NCI-H510A treated with DMSO at 0.1 percent for 48 hours (cell line): ENCODE measurements around the gene FAM156A.
"Not testable (repeated sequence)": the region's sequence is repeated elsewhere in the genome, so short reads cannot be mapped to it uniquely, and the experiment has no call there.

ENCODE experiments used
- DNase-seq: peaks from one replicate; lab custom pipeline; 2025; lab: John Stamatoyannopoulos, UW

The FAM156A gene

DNA sequence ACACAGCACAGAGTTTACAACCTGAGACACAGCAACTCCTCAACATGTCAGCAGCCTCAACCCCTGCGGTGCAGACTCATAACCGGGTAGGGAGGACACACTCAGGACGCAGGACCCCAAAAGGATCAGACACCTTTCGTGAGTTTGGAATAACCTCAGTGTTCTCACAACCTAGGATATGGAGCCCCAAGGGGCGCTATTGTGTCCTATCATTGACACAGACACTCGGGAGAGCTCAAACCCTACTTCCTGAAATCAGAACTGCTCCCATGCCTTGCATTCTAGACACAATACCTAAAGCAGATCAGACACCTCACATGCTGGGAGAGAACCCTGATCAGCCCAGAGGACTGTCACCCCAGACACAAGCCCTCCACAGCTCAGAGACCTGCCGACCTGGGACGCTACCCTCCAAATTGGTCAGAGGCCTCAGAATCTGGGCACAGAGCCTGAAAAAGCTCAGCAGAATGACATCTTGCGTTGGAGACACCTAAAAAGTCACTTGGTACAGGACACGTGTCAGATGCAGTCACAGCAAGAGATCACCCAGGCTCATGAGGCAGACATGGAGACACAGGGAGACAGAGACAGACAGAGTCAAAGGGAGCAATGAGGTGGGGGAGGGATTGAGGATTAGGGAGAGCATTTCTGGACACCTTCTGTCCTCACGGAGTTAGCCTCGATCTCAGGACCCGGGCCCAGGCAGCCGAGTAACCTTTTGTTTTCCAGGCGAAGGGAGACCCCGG is 8.8 kb upstream of the FAM156A start:
- not testable (repeated sequence) for DNase-seq

GRCh38 chrX:52958961-52959360 is 643 bp upstream of the FAM156A start:
- not testable (repeated sequence) for DNase-seq

DNA sequence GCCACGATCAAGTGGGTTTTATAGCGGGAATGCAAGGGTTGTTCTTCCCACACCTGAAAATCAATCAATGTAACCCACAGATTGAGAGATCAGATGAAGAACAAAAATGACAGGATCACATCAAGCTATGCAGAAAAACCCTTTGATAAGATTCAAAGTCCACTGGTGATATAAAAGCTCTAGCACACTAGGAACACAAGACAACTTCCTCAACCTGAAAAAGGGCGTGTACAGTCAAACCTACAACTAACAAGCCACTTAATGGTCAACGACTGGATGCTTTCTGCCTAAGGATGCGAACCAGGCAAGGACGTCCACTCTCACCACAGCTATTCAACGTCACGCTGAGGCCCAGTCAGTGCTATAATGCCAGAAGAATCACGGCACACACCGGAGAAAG is 8.4 kb downstream of the FAM156A start:
- DNase-seq: not testable (repeated sequence)

- not testable (repeated sequence) for DNase-seq
Measured at GRCh38 chrX:52949325-52949724, 9.0 kb downstream of the FAM156A start.

GRCh38 chrX:52948265-52948664 is 10.1 kb downstream of the FAM156A start:
- DNase-seq: not testable (repeated sequence)

GRCh38 chrX:52947501-52947900 is 10.8 kb downstream of the FAM156A start:
- not testable (repeated sequence) for DNase-seq

GRCh38 chrX:52945838-52946494 is 12.4 kb downstream of the FAM156A start:
- DNase-seq: not testable (repeated sequence)

GRCh38 chrX:52941728-52942127 is 16.6 kb downstream of the FAM156A start:
- DNase-seq: not testable (repeated sequence)

- DNase-seq: not testable (repeated sequence)
Measured at GRCh38 chrX:52940704-52941103, 17.6 kb downstream of the FAM156A start.

DNA sequence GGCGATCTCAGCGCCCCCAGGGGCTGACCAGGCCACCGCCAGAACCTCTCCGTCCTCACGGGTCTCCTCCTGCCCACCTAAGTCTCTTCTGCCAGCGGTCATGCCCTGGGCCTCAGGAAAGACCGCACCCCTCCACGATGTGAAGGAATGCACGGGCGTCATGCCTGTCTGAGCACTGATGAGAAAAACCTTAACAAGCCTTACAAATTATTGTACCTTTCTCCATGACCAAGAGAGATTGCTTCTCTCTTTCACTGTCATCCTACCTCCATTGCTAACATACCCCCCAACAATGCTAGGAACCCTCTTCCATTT is 22.9 kb downstream of the FAM156A start:
- DNase-seq: not testable (repeated sequence)

GRCh38 chrX:52934704-52935469 is 23.4 kb downstream of the FAM156A start:
- peak; percentile 73 for DNase-seq

- DNase-seq: no peak
Measured at GRCh38 chrX:52933976-52934703, 24.2 kb downstream of the FAM156A start.

- no peak for DNase-seq
Measured at GRCh38 chrX:52933213-52933612, 25.1 kb downstream of the FAM156A start.

GRCh38 chrX:52930214-52930613 is 28.1 kb downstream of the FAM156A start:
- DNase-seq: not testable (repeated sequence)

GRCh38 chrX:52923781-52924241 is 34.5 kb downstream of the FAM156A start:
- DNase-seq: no peak

DNA sequence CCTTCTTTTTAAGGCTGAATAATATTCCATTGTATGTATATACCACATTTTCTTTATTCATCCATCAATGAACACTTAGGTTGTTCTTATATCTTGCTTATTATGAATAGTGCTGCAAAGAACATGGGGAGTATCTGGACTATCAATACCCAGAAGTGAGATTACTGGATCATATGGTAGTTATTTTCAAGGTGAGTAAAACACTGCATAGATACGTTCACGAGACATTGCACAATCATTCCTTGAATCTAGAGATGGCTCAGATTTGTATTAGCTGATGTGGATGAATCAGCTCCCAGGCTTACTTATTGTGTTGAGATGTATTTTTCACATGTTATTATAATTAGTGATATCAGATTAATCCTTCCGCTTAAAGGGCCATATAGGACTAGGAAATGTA is 43.6 kb downstream of the FAM156A start:
- DNase-seq: not testable (repeated sequence)

GRCh38 chrX:52913681-52914080 is 44.6 kb downstream of the FAM156A start:
- not testable (repeated sequence) for DNase-seq

GRCh38 chrX:52909313-52909969 is 48.9 kb downstream of the FAM156A start:
- not testable (repeated sequence) for DNase-seq

DNA sequence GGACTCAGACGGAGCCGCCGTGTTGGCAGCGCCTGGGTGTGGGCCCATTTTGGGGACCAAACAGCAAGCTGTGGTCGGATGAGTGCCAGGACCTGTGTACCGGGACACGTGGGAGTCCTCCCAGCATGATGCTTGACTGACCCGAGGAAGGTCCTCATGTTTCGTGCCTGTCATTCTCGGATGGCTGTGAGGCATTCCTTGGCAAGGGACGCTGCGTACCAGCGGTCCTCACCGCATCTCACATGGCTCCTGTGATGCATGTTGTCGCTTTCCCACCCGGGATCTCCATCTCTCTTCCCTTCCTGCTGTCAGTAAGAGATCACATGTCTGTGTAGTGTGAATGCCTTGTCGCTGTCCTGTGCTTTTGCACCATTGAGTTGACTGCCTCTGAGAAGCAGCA is 50.4 kb downstream of the FAM156A start:
- DNase-seq: not testable (repeated sequence)

- not testable (repeated sequence) for DNase-seq
Measured at GRCh38 chrX:52907137-52907536, 51.2 kb downstream of the FAM156A start.

- not testable (repeated sequence) for DNase-seq
Measured at GRCh38 chrX:52906072-52906471, 52.2 kb downstream of the FAM156A start.
